ENCODE data around the gene CDK11A.
"Not testable (repeated sequence)": the region's sequence is repeated elsewhere in the genome, so short reads cannot be mapped to it uniquely, and the experiment has no call there.

The CDK11A gene

GRCh38 chr1:1683104-1683905 is 40.9 kb downstream of the CDK11A start:
- no peak for DNase-seq (ENCODE audit: low spot score)

GRCh38 chr1:1680912-1681273 is 43.3 kb downstream of the CDK11A start:
- DNase-seq (ENCODE audit: low spot score), result no peak

- DNase-seq (ENCODE audit: low spot score), result no peak
Observed at GRCh38 chr1:1680031-1680911, 43.9 kb downstream of the CDK11A start.

GRCh38 chr1:1678581-1679380 is 45.4 kb downstream of the CDK11A start:
- DNase-seq (ENCODE audit: low spot score), result no peak

GRCh38 chr1:1677718-1678580 is 46.2 kb downstream of the CDK11A start:
- DNase-seq (ENCODE audit: low spot score), result no peak

- not testable (repeated sequence) for DNase-seq (ENCODE audit: low spot score)
Observed at GRCh38 chr1:1676087-1676486, 48.1 kb downstream of the CDK11A start.

- DNase-seq (ENCODE audit: low spot score), result not testable (repeated sequence)
Observed at GRCh38 chr1:1675218-1675617, 48.9 kb downstream of the CDK11A start.

GRCh38 chr1:1674806-1675205 is 49.4 kb downstream of the CDK11A start:
- not testable (repeated sequence) for DNase-seq (ENCODE audit: low spot score)

GRCh38 chr1:1672181-1672965 is 51.8 kb downstream of the CDK11A start:
- DNase-seq (ENCODE audit: low spot score), result no peak

GRCh38 chr1:1671365-1672119 is 52.6 kb downstream of the CDK11A start:
- DNase-seq (ENCODE audit: low spot score), result no peak

GRCh38 chr1:1670866-1671265 is 53.3 kb downstream of the CDK11A start:
- no peak for DNase-seq (ENCODE audit: low spot score)

- no peak for DNase-seq (ENCODE audit: low spot score)
Observed at GRCh38 chr1:1669468-1670440, 54.4 kb downstream of the CDK11A start.

GRCh38 chr1:1666526-1666925 is 57.6 kb downstream of the CDK11A start:
- peak; percentile 6 for DNase-seq (ENCODE audit: low spot score)

- DNase-seq (ENCODE audit: low spot score), result no peak
Observed at GRCh38 chr1:1665815-1666251, 58.3 kb downstream of the CDK11A start.

GRCh38 chr1:1664941-1665814 is 59.0 kb downstream of the CDK11A start:
- no peak for DNase-seq (ENCODE audit: low spot score)

- not testable (repeated sequence) for DNase-seq (ENCODE audit: low spot score)
Observed at GRCh38 chr1:1664318-1664717, 59.8 kb downstream of the CDK11A start.

GRCh38 chr1:1662830-1663560 is 61.2 kb downstream of the CDK11A start:
- DNase-seq (ENCODE audit: low spot score), result not testable (repeated sequence)
